HL-60 (cell line): Measurements from ENCODE around the gene GALNS.

Source experiments
- CTCF ChIP-seq: IDR thresholded peaks from one replicate; pipeline ENCODE4 v1.5.1; 2011; ENCODE audit warnings: low read length, control low read depth, inconsistent platforms; ENCODE audit not compliant: insufficient read depth
- GABPA ChIP-seq: IDR thresholded peaks from 2 replicates; pipeline ENCODE4 v1.6.1; 2012; ENCODE audit warnings: low read depth
- POLR2AphosphoS5 ChIP-seq: IDR thresholded peaks from 2 replicates; pipeline ENCODE4 v1.6.1; 2012; ENCODE audit warnings: low read depth
- REST ChIP-seq: IDR thresholded peaks from 2 replicates; pipeline ENCODE4 v1.6.1; 2012; ENCODE audit warnings: low read depth; ENCODE audit not compliant: insufficient replicate concordance

- TF ChIP-seq CTCF = no peak
- no peak for TF ChIP-seq REST
- no peak for TF ChIP-seq POLR2AphosphoS5
- no peak for TF ChIP-seq GABPA
Measured at GRCh38 chr16:88864521-88864920, 7.8 kb upstream of the GALNS start.
